ENCODE measurements around the gene MTHFS.

- TF ChIP-seq CTCF (IDR thresholded peaks at IDR 0.05) (no peak), POLR2A (IDR thresholded peaks at IDR 0.05) (no peak), POLR2AphosphoS5 (IDR thresholded peaks at IDR 0.05) (no peak), EP300 (IDR thresholded peaks at IDR 0.05) (no peak)
Measured at GRCh38 chr15:79804838-79805237, 92.0 kb downstream of the MTHFS start.
